Tongue (tissue), 2 donors: ENCODE results near the gene LRRC58. TPM values are rescaled to one million over a fixed set of nuclear protein-coding genes. Genes with fewer than 3 reads are reported as not detected.

Experiments used
- DNase-seq: peaks from one replicate; pipeline ENCODE4 v3.0.0-alpha.2; 2015
- total RNA-seq: library from RNA; depleted of rRNA; stranded (reverse); fragments of >200 nt; gene quantifications from one replicate; pipeline ENCODE4 v1.2.3, GENCODE V29; 2014

LRRC58 gene
- total RNA-seq, 1 donor from 2014 or later: 30.5 TPM

- peak; percentile 94 for DNase-seq
These were observed 73.5 kb downstream of the LRRC58 start for GRCh38 chr3:120275618-120276017.

GRCh38 chr3:120274739-120275167 is 74.4 kb downstream of the LRRC58 start:
- peak; percentile 85 for DNase-seq

Other genes with a start within 250 kb of the LRRC58 start
- gene GPR156, start 64.1 kb downstream of the LRRC58 start, total RNA-seq: 1.1 TPM
- gene FSTL1, start 101.6 kb upstream of the LRRC58 start, total RNA-seq: 799 TPM
- gene NDUFB4, start 247.0 kb upstream of the LRRC58 start, total RNA-seq: 60.2 TPM